ENCODE measurements around the gene XYLT1.

XYLT1 gene

GRCh38 chr16:17369421-17370222 lies 101.1 kb downstream of the XYLT1 start:
- no peak for DNase-seq

GRCh38 chr16:17368951-17369350 lies 101.8 kb downstream of the XYLT1 start:
- no peak for DNase-seq

GRCh38 chr16:17368446-17368845 lies 102.3 kb downstream of the XYLT1 start:
- DNase-seq: no peak

GRCh38 chr16:17367923-17368322 lies 102.8 kb downstream of the XYLT1 start:
- DNase-seq: no peak

GRCh38 chr16:17367036-17367435 lies 103.7 kb downstream of the XYLT1 start:
- DNase-seq: no peak

- no peak for DNase-seq
These were observed 104.3 kb downstream of the XYLT1 start for GRCh38 chr16:17366299-17366961.

GRCh38 chr16:17365591-17366298 lies 105.0 kb downstream of the XYLT1 start:
- DNase-seq: no peak

GRCh38 chr16:17365211-17365541 lies 105.6 kb downstream of the XYLT1 start:
- no peak for DNase-seq

- no peak for DNase-seq
These were observed 106.2 kb downstream of the XYLT1 start for GRCh38 chr16:17364319-17365210.

GRCh38 chr16:17362946-17363345 lies 107.8 kb downstream of the XYLT1 start:
- DNase-seq: no peak

- no peak for DNase-seq
These were observed 108.6 kb downstream of the XYLT1 start for GRCh38 chr16:17362183-17362582.

GRCh38 chr16:17360693-17361122 lies 110.1 kb downstream of the XYLT1 start:
- no peak for DNase-seq

- peak; percentile 77 to 93 for DNase-seq
These were observed 110.9 kb downstream of the XYLT1 start for GRCh38 chr16:17359788-17360390.

GRCh38 chr16:17358846-17359245 lies 111.9 kb downstream of the XYLT1 start:
- no peak for DNase-seq

GRCh38 chr16:17358355-17358754 lies 112.4 kb downstream of the XYLT1 start:
- no peak for DNase-seq

- no peak for DNase-seq
These were observed 113.3 kb downstream of the XYLT1 start for GRCh38 chr16:17357307-17358062.

GRCh38 chr16:17356243-17356933 lies 114.4 kb downstream of the XYLT1 start:
- DNase-seq: no peak

- no peak for DNase-seq
These were observed 116.1 kb downstream of the XYLT1 start for GRCh38 chr16:17354685-17355084.

- DNase-seq: peak; percentile 100
These were observed 116.6 kb downstream of the XYLT1 start for GRCh38 chr16:17354141-17354601.

- no peak for DNase-seq
These were observed 117.2 kb downstream of the XYLT1 start for GRCh38 chr16:17353561-17353960.
